KOPT-K1 (cell line): ENCODE results near the gene LRRC4B.

Experiments
- H3K27ac ChIP-seq: fragments of 200-600 bp; sonication (generic); 2 replicates; pipeline ENCODE4 v1.5.1; 2016; ENCODE audit warnings: antibody characterized with exemption, mild to moderate bottlenecking, low read depth, low read length; ENCODE audit not compliant: poor library complexity, severe bottlenecking
- H3K36me3 ChIP-seq: fragments of 200-600 bp; sonication (generic); 2 replicates; pipeline ENCODE4 v1.5.1; 2017; ENCODE audit warnings: antibody characterized with exemption, mild to moderate bottlenecking, low read length, moderate library complexity; ENCODE audit not compliant: insufficient read depth
- H3K9me3 ChIP-seq: fragments of 200-600 bp; sonication (generic); 2 replicates; pipeline ENCODE4 v1.5.1; 2017; ENCODE audit warnings: antibody characterized with exemption, low read length, mild to moderate bottlenecking; ENCODE audit not compliant: insufficient read depth, poor library complexity, severe bottlenecking

The LRRC4B gene

GRCh38 chr19:50498219-50499056, 69.8 kb downstream of the LRRC4B start:
- Histone ChIP-seq H3K36me3 (no peaks in the 10 kb centered on the region), H3K27ac (no peak overlapping the region)

GRCh38 chr19:50497022-50497405, 71.2 kb downstream of the LRRC4B start:
- H3K36me3 ChIP-seq, result no peaks in the 10 kb centered on the region
- no peak overlapping the region for H3K27ac ChIP-seq

More at GRCh38 chr19:50498219-50499056, 69.8 kb downstream of the LRRC4B start:
- no peaks in the 10 kb centered on the region for H3K9me3 ChIP-seq

DNA sequence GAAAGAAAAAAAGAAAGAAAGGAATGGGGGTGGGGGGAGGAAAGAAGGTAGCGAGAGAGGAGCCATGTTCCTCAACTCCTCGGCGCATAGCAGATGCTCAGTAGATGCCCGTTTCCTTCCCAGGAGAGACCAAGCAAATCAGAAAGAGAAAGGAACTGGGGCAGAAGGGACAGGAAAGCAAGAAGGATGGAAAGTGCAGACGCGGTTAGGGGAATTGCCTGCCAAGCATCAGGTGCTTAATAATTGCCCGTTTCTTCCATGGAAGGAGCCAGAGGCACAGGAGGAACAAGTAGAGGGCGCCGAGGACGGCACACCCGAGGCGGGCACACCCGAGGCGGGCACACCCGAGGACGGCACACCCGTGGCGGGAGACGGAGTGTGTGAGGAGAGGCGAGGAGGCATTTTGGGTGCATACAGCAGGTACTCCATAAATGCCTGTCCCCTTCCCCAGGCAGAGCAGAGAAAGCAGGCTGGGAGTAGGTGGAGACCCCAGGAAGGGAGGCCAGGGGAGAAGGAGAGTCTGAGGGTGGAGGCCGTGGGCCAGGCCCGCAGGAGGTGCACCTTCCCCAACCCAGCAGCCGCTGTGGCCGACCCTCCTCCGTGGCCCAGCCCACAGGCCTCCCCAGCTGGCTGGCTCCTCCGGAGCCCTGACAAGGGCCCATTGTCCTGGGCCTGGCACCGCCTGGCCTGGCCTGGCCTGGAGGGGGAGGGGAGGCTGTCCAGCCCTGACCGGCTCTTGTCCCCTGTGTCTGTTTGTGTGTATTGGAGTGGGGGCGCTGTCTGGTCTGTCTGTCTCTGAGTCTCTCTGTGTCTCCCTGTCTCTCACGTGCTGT, 71.8 kb downstream of the LRRC4B start:
- no peak overlapping the region for H3K27ac ChIP-seq
- H3K9me3 ChIP-seq, result no peaks in the 10 kb centered on the region
- H3K36me3 ChIP-seq, result no peaks in the 10 kb centered on the region

More at GRCh38 chr19:50497022-50497405, 71.2 kb downstream of the LRRC4B start:
- H3K9me3 ChIP-seq, result no peaks in the 10 kb centered on the region

DNA sequence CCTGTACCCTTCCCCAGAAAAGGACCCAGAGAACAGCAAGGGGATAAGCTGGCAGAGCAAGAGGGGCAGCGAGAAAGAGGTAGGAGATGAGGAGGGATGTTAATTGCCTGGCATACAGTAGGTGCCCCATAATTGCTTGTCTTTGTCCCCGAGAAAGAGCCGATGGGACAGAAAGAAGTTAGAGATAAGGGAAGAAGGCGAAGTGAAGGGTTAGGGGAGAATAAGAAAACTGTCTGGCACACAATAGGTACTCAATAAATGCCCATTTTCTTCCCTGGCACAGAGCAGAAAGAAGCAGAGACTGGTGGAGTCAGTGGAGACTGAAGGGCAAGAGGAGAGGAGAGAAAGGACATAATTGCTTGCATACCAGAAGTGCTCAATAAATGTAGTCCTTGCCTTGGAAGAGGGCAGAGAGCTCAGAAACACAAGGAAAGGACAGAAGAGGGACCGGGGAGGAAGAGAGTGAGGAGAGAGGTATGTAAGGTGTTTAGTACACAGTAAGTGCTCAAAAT, 73.2 kb downstream of the LRRC4B start:
- Histone ChIP-seq H3K9me3 (no peaks in the 10 kb centered on the region), H3K27ac (no peak overlapping the region), H3K36me3 (no peaks in the 10 kb centered on the region)

- H3K36me3 ChIP-seq, result no peaks in the 10 kb centered on the region
- no peak overlapping the region for H3K27ac ChIP-seq
- no peaks in the 10 kb centered on the region for H3K9me3 ChIP-seq
Observed at GRCh38 chr19:50494186-50495019, 73.8 kb downstream of the LRRC4B start.

DNA sequence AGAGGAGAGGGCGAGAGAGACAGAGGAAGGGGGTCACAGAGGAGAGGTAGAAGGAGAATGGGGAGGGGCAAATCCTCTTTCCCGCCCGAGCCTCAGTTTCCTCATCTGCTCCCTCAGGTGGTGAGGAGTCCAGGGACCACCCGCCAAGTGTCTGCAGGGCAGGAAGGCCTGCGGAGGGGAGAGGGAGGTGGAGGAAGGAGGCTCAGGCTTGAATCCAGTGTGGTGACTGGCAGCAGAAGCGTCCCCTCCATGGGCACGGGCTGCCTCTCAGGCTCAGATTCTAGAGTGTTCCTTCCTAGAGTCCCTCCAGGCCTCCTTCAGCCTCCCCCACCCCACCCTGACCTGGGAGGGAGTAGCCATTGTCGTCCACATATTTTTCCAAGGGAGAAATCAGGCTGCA, 75.1 kb downstream of the LRRC4B start:
- no peak overlapping the region for H3K27ac ChIP-seq
- H3K36me3 ChIP-seq, result no peaks in the 10 kb centered on the region
- H3K9me3 ChIP-seq, result no peaks in the 10 kb centered on the region

GRCh38 chr19:50492303-50493052, 75.8 kb downstream of the LRRC4B start:
- Histone ChIP-seq H3K9me3 (no peaks in the 10 kb centered on the region), H3K36me3 (no peaks in the 10 kb centered on the region), H3K27ac (no peak overlapping the region)

DNA sequence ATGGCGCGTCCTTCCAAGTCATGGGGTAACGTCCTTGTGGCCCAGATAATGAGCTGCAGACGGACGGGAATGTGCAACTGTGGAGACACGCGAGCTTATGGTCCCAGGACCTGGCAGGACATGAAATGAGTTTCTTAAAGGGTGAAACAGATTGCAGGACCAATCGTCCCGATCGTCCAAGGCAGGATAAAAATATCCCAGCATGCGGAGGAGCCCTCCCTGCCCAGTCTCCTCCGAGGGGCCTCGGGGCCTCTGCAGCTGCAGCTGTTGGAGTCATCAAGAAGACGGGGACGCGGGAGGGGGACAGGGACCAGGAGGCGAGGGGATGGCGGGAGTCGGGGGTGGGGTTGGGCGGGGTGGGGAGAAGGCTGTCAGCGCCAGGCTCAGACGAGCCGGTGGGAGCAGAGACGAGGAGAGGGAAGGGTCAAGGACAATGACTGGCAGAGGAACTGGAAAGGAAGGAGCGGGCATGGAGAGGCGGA, 77.2 kb downstream of the LRRC4B start:
- Histone ChIP-seq H3K27ac (no peak overlapping the region), H3K36me3 (peaks cover 4% of the 10 kb centered on the region; the same call in 1 of the 2 replicates), H3K9me3 (peaks cover 8% of the 10 kb centered on the region)

DNA sequence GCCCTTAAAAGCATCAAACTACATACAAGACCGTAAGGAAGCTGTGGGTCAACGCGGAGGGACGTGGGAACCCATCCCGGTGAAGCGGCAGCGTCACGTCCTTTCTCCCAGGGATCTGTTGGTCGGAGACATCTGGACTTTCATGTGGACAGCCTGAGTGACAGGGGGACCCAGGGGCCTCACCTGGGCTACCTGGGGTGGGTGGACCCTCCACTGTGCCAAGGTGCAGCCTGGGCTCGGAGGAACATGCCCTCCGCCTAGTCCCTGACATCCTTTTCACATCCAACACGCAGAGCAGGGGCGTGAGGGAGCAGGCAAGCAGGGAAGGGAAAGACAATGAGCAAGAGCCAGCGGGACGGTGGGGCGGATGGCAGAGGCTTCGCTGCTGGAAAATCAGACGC, 77.8 kb downstream of the LRRC4B start:
- peaks cover 13% of the 10 kb centered on the region for H3K9me3 ChIP-seq
- H3K36me3 ChIP-seq, result peaks cover 5% of the 10 kb centered on the region; the same call in 1 of the 2 replicates
- no peak overlapping the region for H3K27ac ChIP-seq

DNA sequence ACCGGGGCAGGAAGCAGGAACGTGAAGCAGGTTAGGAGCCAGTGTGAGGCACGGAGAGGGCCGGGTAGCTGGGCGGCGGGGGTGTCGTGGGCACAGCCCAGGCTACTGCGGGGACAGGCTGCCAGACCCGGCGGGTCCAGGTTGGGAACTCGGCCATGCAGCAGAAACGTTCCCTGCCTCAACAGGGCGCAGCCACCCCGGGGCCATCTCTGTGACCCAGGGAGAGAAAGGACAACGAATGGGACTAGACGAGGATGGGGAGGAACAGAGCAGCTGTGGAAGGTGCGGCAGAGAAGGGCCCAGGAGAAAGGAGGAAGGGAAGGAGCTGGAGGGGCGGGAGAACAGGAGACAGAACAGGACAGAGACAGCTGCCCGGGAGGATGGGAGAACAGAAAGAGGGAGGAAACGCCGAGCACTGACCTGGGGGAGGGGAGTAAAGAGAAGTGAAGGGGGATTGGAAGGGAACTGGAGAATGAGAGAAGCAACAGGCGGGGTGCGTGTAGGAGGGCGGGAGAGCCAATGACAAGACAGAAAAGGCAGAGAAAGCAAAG, 78.7 kb downstream of the LRRC4B start:
- Histone ChIP-seq H3K27ac (no peak overlapping the region), H3K36me3 (peaks cover 14% of the 10 kb centered on the region; the same call in 1 of the 2 replicates), H3K9me3 (peaks cover 14% of the 10 kb centered on the region)

DNA sequence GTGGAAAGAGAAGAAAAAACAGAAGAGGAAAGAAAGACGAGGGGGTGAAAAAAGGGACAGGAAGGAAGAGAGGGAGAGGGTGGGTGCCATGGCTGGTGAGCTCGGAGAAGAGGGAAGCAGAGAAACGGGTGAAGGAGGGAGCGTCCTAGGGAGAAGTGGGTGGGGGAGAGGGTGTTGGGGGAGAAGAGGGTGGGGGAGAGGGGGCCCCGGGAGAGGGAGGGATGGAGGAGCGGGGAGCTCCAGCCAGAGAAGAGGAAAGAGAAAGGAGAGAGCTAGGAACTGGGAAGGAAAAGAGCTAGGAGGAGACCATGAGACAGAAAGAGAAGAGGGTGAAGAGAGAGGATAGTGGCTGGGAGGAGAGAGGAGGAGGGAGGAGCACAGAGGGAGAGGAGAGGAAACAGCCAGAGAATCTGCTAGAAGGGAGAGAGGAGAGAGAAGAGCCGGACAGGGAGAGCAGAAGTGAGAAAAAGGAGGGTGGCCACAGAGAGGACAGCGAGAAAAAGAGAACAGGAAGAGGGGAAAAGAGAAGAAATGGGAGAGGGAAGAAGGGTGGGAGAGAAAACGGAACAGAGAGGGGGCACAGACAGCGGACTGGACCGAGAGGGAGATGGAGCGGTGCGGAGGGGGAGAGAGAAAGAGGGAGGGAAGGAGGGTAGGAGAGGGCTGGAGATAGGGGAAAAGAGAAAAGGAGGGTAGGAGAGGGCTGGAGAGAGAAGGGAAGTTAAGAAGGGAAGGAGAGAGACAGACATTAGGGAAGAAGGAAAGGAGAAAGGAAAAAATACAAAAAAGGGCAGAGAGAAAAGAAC, 79.6 kb downstream of the LRRC4B start:
- H3K9me3 ChIP-seq, result peaks cover 14% of the 10 kb centered on the region
- no peak overlapping the region for H3K27ac ChIP-seq
- H3K36me3 ChIP-seq, result peaks cover 24% of the 10 kb centered on the region; the same call in 1 of the 2 replicates

DNA sequence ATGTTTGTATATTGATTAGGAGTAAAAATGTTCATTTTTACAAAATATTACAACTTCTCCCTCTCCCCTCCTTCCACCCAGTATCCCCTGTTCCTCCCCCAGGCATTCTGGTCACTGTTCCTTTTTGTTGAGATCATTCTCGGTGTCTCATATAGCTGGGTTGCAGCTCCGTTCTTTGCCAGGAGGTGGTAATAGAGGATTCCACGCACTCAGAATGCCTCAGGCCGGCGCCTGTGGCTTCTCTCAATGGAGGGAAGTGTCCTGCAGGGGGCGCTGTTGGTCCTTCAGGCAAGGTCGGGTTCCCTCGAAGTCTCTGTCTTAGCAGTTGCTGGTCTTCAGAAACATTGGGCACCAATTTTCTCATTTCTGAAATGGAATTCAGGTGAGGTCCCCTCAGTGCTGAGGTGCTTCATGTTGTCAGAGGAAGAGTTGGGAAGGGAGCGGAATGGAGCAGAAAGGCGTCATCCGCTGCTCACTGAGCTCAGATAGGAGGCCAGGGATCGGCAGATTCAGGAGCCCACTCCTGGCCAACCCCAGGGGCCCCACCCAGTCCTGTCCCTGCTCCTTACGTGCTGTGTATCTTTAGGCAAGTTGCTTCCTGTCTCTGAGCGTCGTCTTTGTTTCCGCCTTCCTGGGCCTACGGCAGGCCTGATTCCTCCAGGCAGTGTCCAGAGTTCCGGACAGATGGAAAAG, 81.3 kb downstream of the LRRC4B start:
- peaks cover 38% of the 10 kb centered on the region; the same call in 1 of the 2 replicates for H3K36me3 ChIP-seq
- no peak overlapping the region for H3K27ac ChIP-seq
- peaks cover 14% of the 10 kb centered on the region for H3K9me3 ChIP-seq
